Transverse colon (tissue), 4 donors: ENCODE measurements around the gene TWF2.

Experiments used
- EP300 ChIP-seq: sonication (generic); formaldehyde crosslinking; IDR thresholded peaks from one replicate; pipeline ENCODE4 v1.6.1; 2017; ENCODE audit warnings: antibody characterized with exemption, low read depth
- POLR2A ChIP-seq: fragments of 450-650 bp; IDR thresholded peaks from one replicate; pipeline ENCODE4 v1.6.1; 2016; ENCODE audit warnings: antibody characterized with exemption, mild to moderate bottlenecking, moderate library complexity
- POLR2AphosphoS5 ChIP-seq, 3 donors: sonication (generic); formaldehyde crosslinking; IDR thresholded peaks; one replicate each; pipeline ENCODE4 v1.6.1; 2016; ENCODE audit warnings: antibody characterized with exemption in 3 of 3
- TF ChIP-seq, protein P1 (sequence below), 5 experiments: fragments of 200-600 bp in 3 of 5; fragments of 450-650 bp in 2 of 5; sonication (generic) in 3 of 5; IDR thresholded peaks; 1 replicate in 2 of 5; 2 replicates in 3 of 5; pipeline ENCODE4 v1.5.1; 2016 to 2017; ENCODE audit warnings: antibody characterized with exemption in 5 of 5, inconsistent platforms in 3 of 5, mild to moderate bottlenecking in 2 of 5, moderate library complexity in 1 of 5

- TF ChIP-seq POLR2AphosphoS5 (IDR thresholded peaks at IDR 0.05) (no peak), POLR2A (no peak), EP300 (no peak)
- TF ChIP-seq, protein P1, sequence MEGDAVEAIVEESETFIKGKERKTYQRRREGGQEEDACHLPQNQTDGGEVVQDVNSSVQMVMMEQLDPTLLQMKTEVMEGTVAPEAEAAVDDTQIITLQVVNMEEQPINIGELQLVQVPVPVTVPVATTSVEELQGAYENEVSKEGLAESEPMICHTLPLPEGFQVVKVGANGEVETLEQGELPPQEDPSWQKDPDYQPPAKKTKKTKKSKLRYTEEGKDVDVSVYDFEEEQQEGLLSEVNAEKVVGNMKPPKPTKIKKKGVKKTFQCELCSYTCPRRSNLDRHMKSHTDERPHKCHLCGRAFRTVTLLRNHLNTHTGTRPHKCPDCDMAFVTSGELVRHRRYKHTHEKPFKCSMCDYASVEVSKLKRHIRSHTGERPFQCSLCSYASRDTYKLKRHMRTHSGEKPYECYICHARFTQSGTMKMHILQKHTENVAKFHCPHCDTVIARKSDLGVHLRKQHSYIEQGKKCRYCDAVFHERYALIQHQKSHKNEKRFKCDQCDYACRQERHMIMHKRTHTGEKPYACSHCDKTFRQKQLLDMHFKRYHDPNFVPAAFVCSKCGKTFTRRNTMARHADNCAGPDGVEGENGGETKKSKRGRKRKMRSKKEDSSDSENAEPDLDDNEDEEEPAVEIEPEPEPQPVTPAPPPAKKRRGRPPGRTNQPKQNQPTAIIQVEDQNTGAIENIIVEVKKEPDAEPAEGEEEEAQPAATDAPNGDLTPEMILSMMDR (IDR thresholded peaks at IDR 0.05): no peak
Observed at GRCh38 chr3:52193065-52193464, 45.9 kb downstream of the TWF2 start.
